Activated CD4-positive, CD25-positive, alpha-beta regulatory T cell treated with anti-CD3 and anti-CD28 coated beads, Interleukin-2, amount 50 U/mL, for 16 hours (primary cell): ENCODE measurements around the gene YIF1B.
"Not testable (repeated sequence)": the region's sequence is repeated elsewhere in the genome, so short reads cannot be mapped to it uniquely, and the experiment has no call there.

ENCODE experiments used
- DNase-seq: peaks from one replicate; pipeline ENCODE4 v3.0.0-alpha.2; 2020; ENCODE audit warnings: low read depth, low spot score

YIF1B gene, protein sequence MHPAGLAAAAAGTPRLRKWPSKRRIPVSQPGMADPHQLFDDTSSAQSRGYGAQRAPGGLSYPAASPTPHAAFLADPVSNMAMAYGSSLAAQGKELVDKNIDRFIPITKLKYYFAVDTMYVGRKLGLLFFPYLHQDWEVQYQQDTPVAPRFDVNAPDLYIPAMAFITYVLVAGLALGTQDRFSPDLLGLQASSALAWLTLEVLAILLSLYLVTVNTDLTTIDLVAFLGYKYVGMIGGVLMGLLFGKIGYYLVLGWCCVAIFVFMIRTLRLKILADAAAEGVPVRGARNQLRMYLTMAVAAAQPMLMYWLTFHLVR

GRCh38 chr19:38315657-38316476 is at the start of gene YIF1B:
Gene YIF1B, minus strand, starts transcription at chr19:38315947. Its CDS starts 30 bp downstream, at chr19:38315917.
- peak; percentile 92 for DNase-seq

GRCh38 chr19:38362946-38363688 is 47.4 kb upstream of the YIF1B start:
- DNase-seq, result not testable (repeated sequence)

GRCh38 chr19:38362076-38362945 is 46.6 kb upstream of the YIF1B start:
- DNase-seq, result peak; percentile 39

- DNase-seq, result peak; percentile 9
Measured at GRCh38 chr19:38361633-38362075, 45.9 kb upstream of the YIF1B start.

- no peak for DNase-seq
Measured at GRCh38 chr19:38360839-38361631, 45.3 kb upstream of the YIF1B start.

DNA sequence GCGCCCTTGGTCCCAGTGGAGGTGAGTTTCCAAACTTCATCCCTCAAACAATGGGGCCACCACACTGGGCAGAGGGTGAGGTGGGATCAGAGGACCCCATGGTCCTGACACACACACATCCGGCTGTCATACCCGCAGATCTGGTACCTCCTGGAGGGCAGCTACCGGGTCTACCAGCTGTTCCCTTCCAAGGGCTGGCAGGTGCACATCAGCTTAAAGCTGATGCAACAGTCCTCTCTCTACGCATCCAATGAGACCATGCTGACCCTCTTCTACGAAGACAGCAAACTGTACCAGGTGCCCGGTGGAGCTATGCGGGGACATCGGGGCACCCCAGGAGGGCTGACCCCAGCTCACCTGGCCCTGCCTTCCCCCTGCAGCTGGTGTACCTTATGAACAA is 44.6 kb upstream of the YIF1B start:
- no peak for DNase-seq

- no peak for DNase-seq
Measured at GRCh38 chr19:38359242-38360021, 43.7 kb upstream of the YIF1B start.

- DNase-seq, result no peak
Measured at GRCh38 chr19:38358071-38358470, 42.3 kb upstream of the YIF1B start.

DNA sequence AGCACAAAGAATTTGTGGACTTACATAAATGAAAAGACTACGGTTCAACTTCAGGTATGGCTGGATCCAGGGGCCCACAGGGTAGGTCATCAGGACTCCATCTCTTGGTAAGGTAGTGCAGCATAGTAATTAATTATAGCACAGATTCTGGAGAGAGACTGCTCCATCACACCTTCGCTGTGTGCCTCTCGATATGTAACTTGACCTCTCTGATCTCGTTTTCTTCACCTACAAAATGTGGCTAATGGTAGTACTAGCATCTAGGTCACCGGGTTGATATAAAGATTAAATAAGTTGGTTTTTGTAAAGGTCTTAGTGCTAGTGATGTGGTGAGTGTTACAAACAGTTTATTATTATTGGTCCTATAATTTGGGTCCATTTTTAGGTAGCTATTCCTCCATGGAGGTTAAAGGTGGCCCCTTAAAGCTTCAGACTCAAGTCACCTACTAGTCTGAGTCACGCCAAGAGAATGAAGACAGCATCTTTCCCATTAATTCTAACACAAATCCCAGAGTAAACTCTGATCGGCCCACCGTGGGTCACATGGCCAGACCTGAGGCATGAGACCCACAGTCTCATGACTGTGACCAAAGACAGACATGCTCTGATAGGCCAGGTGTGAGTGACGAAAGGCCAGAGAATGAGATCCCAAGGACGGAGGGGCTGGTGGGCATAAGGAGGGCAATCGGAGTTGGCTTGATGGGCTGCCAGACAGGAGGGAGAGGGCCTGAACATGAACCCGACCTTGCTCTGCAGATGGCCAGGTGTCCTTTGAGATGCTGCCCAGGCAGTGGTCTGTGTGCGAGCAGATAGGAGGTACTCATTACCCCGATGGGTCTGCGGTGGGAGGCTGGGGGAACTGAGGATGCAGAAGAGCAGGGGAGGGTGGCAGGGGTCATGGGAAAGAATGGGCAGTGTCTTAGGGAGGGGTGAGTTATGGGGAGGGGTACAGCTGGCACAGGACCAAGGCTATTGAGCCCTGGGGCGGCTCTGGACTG is 40.3 kb upstream of the YIF1B start:
- DNase-seq, result no peak

DNA sequence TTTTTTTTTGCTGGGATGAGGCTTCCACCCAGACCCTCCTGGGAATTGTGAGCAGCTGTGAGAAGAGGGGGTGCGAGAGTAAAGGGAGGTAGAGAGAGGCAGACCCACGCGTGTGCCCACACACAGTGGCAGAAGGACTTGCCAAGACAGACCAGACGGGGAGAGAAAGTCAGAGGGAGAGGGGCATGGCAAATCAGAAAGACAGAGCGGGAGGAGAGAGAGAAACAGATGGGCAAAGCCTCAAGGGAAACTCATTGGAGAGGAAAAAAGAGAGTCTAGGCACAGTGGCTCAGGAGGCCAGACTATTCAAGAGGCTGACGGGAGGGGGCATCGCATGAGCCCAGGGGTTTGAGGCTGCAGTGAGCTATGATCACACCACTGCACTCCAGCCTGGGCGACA is 36.9 kb upstream of the YIF1B start:
- DNase-seq, result no peak

GRCh38 chr19:38351865-38352395 is 36.2 kb upstream of the YIF1B start:
- no peak for DNase-seq

- DNase-seq, result no peak
Measured at GRCh38 chr19:38350883-38351282, 35.1 kb upstream of the YIF1B start.

- no peak for DNase-seq
Measured at GRCh38 chr19:38346837-38347236, 31.1 kb upstream of the YIF1B start.

GRCh38 chr19:38340927-38341326 is 25.2 kb upstream of the YIF1B start:
- DNase-seq, result no peak

DNA sequence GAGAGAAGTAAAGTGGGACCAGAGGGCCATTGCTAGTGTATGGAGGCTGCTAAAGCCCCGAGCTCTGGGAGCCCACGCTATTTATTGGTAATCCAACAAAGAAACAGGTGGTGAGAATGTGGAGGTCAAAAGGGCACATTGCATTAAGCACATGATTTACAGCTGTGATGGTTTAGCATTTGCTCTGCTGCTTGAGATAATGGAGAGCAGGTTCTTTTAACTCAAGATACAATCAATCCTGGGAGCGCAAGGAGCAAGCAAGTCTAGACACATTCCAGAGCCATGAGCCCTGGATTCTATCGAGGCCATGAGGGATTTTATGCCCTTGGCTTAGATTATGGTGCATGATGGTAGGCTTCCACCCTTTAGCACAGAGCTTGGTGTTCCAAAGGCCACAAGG is 23.3 kb upstream of the YIF1B start:
- DNase-seq, result not testable (repeated sequence)

- DNase-seq, result no peak
Measured at GRCh38 chr19:38337360-38337653, 21.6 kb upstream of the YIF1B start.

GRCh38 chr19:38336638-38337359 is 21.1 kb upstream of the YIF1B start:
- DNase-seq, result peak; percentile 84
